Heart right ventricle (tissue), 16 donors: ENCODE data around the gene PRKN. TPM values are rescaled to one million over a fixed set of nuclear protein-coding genes. Genes with fewer than 3 reads are reported as not detected.

Experiments
- ATAC-seq, 8 donors: fragments of 200-7000 bp; cut with Tn5 transposase; one replicate each; pipeline ENCODE4 v1.9.1; 2020; ENCODE audit warnings: mild to moderate bottlenecking in 8 of 8, moderate library complexity in 8 of 8, moderate number of reproducible peaks in 1 of 8
- DNase-seq, 2 donors: peaks; one replicate each; pipeline ENCODE4 v3.0.0-alpha.2; 2020
- H3K27ac ChIP-seq, 10 donors: fragments of 200-600 bp; sonication (generic) in 2 of 10; one replicate each; pipeline versions ENCODE4 v1.5.0 to v1.8.0; 2020 to 2022; ENCODE audit warnings: mild to moderate bottlenecking in 3 of 10
- H3K27me3 ChIP-seq, 7 donors: fragments of 200-600 bp; one replicate each; pipeline ENCODE4 v1.8.0; 2021 to 2022; ENCODE audit warnings: mild to moderate bottlenecking in 2 of 7
- H3K36me3 ChIP-seq, 9 donors: fragments of 200-600 bp; sonication (generic) in 1 of 9; one replicate each; pipeline versions ENCODE4 v1.5.0 to v1.8.0; 2020 to 2022; ENCODE audit warnings: mild to moderate bottlenecking in 2 of 9
- H3K4me1 ChIP-seq, 9 donors: fragments of 200-600 bp; sonication (generic) in 1 of 9; one replicate each; pipeline versions ENCODE4 v1.5.0 to v1.8.0; 2020 to 2022; ENCODE audit warnings: mild to moderate bottlenecking in 4 of 9
- H3K4me3 ChIP-seq, 10 donors: fragments of 200-600 bp; sonication (generic) in 2 of 10; one replicate each; pipeline versions ENCODE4 v1.5.0 to v1.8.0; 2020 to 2022; ENCODE audit warnings: mild to moderate bottlenecking in 7 of 10, moderate library complexity in 2 of 10
- H3K9me3 ChIP-seq, 11 donors: fragments of 200-600 bp in 10 of 11; sonication (generic) in 2 of 11; one replicate each; pipeline versions ENCODE4 v1.5.0 to v1.8.0; 2013 to 2022; ENCODE audit warnings: mild to moderate bottlenecking in 2 of 11, control low read depth in 1 of 11, moderate library complexity in 1 of 11
- WGBS, 2 donors: extraction: QIAGEN DNeasy Blood & Tissue Kit; methylation state at CpG; one replicate each; pipeline ENCODE4 v1.1.7; 2013; ENCODE audit warnings: inconsistent platforms in 1 of 2; 5-methylcytosine and 5-hydroxymethylcytosine counted together
- intact Hi-C, 10 donors: fragments of 100-400 bp; cut with DNase I; formaldehyde crosslinking; loops; one replicate each; pipeline versions ENCODE4 v1.11.1 to v1.14.2; 2022
- polyA plus RNA-seq, 2 donors: library from polyadenylated mRNA; stranded (reverse); fragments of 200-250 nt; gene quantifications; one replicate each; pipeline ENCODE4 v1.2.3, GENCODE V29; 2013
- total RNA-seq, 10 donors: library from RNA; stranded (reverse); fragmentation: NEBNext Ultra II Directional in 3 of 10; extraction: Animal tissue kit (Norgen Biotek cat#: 25700) in 3 of 10; gene quantifications; one replicate each; pipeline versions ENCODE4 v1.2.1 to v1.2.4, GENCODE V29; 2021 to 2023
- TF ChIP-seq, protein P1 (sequence below), 9 donors: fragments of 200-600 bp; sonication (generic) in 2 of 9; IDR thresholded peaks; one replicate each; pipeline versions ENCODE4 v1.5.0 to v1.8.0; 2021 to 2022; ENCODE audit warnings: antibody characterized with exemption in 9 of 9, mild to moderate bottlenecking in 5 of 9, moderate library complexity in 1 of 9
- donor health status: Arrhythmogenic right ventricular cardiomyopathy.
- donor health status: ischemic (EF 13 %, LVEDD 7.1; RV severe dilation, severe dysfunction).
- donor health status: healthy with polysubstance abuse.
- donor health status: DM: no; HTN: yes; CAD: no.
- donor health status: DM: no; HTN: no; CAD: no.
- donor health status: ischemic (EF 25% LVEDD 6.9; RV normal size, moderate dysfunction).
- donor health status: ischemic (EF 25% LVEDD 5.7; RV mildly dilated, moderate dysfunction).
- donor health status: healthy.
- donor health status: DM: yes; HTN: yes; CAD: no.
- donor health status: Ischemic cardiomyopathy.
- donor health status: ischemic (EF 35%, LVEDD 5.7; RV mildly dilated, moderate dysfunction).
- donor health status: nonischemic (EF 11% LVEDD 7.7; RV severe dilation, severe dysfunction).
- donor health status: DM: yes; HTN: yes; CAD: no.
- donor health status: PGD.
- donor health status: ischemic (EF 29% LVEDD 5.4; RV normal size, mild dysfunction).
- donor health status: nonischemic (EF 23%, LVEDD 6.1; RV moderate dilation, normal function).

PRKN gene
- total and polyA plus RNA-seq, 12 donors = 2.3 to 27.7 (median 26.3) TPM

DNA sequence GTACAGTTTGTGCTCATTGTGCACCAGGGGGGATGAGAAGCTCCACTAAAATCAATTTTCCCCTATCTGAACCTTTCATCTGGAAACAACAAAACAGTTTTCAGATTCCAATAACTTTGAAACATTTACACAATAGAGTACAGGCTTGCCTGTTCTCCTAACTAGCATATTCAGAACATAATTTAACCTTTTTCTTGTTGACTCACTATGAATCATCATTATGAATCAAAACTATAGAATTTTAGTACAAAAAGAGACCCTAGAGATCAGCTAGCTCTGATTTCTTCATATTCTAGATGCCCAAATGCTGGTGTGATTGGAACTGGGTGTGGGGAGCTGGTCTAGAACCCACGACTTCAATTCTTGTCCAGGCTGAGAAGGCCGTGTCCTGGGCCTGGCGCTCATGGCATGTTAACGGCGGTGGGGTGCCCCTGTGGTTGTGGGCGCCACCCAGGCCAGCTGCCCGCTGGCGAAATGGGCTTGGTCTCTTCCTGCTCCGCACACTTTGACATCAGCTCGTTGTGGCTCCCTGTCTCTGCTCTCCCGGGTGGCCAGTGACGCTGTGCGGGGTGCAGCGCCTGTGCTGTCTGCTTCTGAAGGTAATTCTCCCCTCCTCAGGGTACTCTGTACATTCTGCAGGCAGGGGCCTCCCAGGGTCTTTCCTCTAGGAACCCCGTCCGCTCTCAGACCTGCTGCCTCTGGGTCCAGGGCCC is 1423.8 kb downstream of the PRKN start:
- H3K36me3 ChIP-seq = no peaks in the 10 kb centered on the region
- intact Hi-C loops = no loop called here

DNA sequence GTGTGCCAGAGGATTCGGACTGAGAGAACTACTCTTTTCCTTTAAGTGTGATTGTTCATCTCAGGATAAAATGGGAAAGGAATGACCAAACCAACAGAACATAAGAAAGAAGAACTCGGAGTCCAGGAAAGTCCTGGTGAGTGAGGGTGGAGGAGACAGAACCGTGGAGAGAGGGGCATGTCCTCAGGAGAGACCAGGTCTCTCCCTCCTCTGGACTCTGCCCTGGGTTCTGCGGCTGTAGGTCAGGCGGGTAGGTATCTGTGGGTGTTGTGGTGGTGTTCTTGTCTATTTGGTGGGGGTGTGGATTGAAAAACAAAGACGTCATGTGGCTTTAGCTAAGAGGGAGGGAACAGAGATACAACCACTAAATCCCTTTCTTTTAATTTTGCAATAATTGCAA is 1424.6 kb downstream of the PRKN start:
- no peak for DNase-seq
- H3K9me3 ChIP-seq = no peaks in the 10 kb centered on the region
- no peaks in the 10 kb centered on the region for H3K27me3 ChIP-seq
- H3K27ac ChIP-seq = no peak overlapping the region
- no peak overlapping the region for H3K4me3 ChIP-seq
- no peak for ATAC-seq
- peaks cover 0 to 8% (median 0%) of the 10 kb centered on the region in 9 donors for H3K4me1 ChIP-seq
- no peaks in the 10 kb centered on the region for H3K36me3 ChIP-seq
- WGBS, 2 donors = 90 to 94% methylated on average over 6 of the region's 6 CpGs
- intact Hi-C loops = no loop called here
- TF ChIP-seq, protein P1, sequence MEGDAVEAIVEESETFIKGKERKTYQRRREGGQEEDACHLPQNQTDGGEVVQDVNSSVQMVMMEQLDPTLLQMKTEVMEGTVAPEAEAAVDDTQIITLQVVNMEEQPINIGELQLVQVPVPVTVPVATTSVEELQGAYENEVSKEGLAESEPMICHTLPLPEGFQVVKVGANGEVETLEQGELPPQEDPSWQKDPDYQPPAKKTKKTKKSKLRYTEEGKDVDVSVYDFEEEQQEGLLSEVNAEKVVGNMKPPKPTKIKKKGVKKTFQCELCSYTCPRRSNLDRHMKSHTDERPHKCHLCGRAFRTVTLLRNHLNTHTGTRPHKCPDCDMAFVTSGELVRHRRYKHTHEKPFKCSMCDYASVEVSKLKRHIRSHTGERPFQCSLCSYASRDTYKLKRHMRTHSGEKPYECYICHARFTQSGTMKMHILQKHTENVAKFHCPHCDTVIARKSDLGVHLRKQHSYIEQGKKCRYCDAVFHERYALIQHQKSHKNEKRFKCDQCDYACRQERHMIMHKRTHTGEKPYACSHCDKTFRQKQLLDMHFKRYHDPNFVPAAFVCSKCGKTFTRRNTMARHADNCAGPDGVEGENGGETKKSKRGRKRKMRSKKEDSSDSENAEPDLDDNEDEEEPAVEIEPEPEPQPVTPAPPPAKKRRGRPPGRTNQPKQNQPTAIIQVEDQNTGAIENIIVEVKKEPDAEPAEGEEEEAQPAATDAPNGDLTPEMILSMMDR (IDR thresholded peaks at IDR 0.05) = no peak

More for the DNA sequence above, 1423.8 kb downstream of the PRKN start:
- Histone ChIP-seq H3K4me3 (no peak overlapping the region), H3K27me3 (no peaks in the 10 kb centered on the region), H3K9me3 (no peaks in the 10 kb centered on the region), H3K27ac (no peak overlapping the region), H3K4me1 (peaks cover 0 to 8% (median 0%) of the 10 kb centered on the region in 9 donors)
- no peak for DNase-seq
- TF ChIP-seq, protein P1 (IDR thresholded peaks at IDR 0.05) = no peak
- 94% methylated on average over 16 of the region's 16 CpGs for WGBS, 2 donors
- ATAC-seq = no peak

DNA sequence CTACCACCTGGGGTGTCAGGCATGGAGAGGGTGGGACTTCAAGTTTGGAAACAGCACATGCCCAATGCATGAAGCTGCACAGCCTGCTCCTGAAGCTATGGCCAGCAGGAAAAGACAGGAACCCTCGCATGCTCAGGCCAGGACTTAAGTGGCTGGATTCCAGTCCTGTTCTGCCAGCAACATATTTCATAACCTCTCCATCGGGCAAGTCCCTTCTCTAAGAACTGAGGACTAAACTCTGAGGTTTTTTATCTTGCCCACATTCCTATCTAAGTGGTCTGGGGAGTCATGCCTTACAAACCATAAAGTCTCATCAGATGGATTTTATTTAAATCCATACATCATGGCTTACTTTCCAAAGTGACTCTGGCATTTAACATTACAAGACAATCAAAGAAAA is 1426.2 kb downstream of the PRKN start:
- Histone ChIP-seq H3K27ac (no peak overlapping the region), H3K9me3 (no peaks in the 10 kb centered on the region), H3K4me1 (peaks cover 0 to 8% (median 0%) of the 10 kb centered on the region in 9 donors), H3K27me3 (no peaks in the 10 kb centered on the region), H3K36me3 (no peaks in the 10 kb centered on the region), H3K4me3 (no peak overlapping the region)
- 25 to 29% methylated on average over 2 of the region's 2 CpGs for WGBS, 2 donors
- ATAC-seq (peak in 6 of 8 donors; percentile 38 to 89 (median 60)), DNase-seq (no peak)
- intact Hi-C loops = no loop called here
- TF ChIP-seq, protein P1 (IDR thresholded peaks at IDR 0.05) = no peak

DNA sequence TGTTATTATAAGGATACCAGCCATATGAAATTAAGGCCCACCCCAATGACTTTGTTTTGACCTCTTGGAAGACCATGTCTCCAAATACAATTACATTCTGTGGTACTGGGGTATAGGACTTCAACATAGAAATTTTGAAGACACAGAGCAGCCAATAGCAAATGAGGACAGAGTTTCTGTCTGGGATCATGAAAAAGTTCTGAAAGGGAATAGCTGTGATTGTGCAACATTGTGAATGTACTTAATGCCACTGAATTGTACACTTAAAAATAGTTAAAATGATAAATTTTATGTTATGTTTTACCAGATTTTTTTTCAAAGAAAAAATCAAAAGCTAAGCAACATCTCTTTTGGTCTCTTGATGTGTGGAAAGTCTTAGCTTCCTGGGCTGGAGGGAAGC is 1426.7 kb downstream of the PRKN start:
- ATAC-seq (no peak), DNase-seq (no peak)
- Histone ChIP-seq H3K27ac (no peak overlapping the region), H3K27me3 (no peaks in the 10 kb centered on the region), H3K4me3 (no peak overlapping the region), H3K4me1 (peaks cover 0 to 8% (median 0%) of the 10 kb centered on the region in 9 donors), H3K9me3 (no peaks in the 10 kb centered on the region), H3K36me3 (no peaks in the 10 kb centered on the region)
- TF ChIP-seq, protein P1 (IDR thresholded peaks at IDR 0.05) = no peak
- intact Hi-C loops = no loop called here
